Tibial nerve (tissue), 4 donors: Measurements from ENCODE around the gene FRMD4A. TPM values are rescaled to one million over a fixed set of nuclear protein-coding genes. Genes with fewer than 3 reads are reported as not detected.
"Not testable (repeated sequence)": the region's sequence is repeated elsewhere in the genome, so short reads cannot be mapped to it uniquely, and the experiment has no call there.

Experiments
- DNase-seq, 2 donors: peaks; one replicate each; pipeline ENCODE4 v3.0.0-alpha.2; 2019; ENCODE audit warnings: low spot score in 2 of 2
- H3K27ac ChIP-seq, 4 donors: fragments of 200-600 bp; sonication (generic) in 3 of 4; one replicate each; pipeline ENCODE4 v1.5.1; 2017 to 2019; ENCODE audit warnings: mild to moderate bottlenecking in 1 of 4
- H3K27me3 ChIP-seq, 2 donors: fragments of 200-600 bp; sonication (generic) in 1 of 2; one replicate each; pipeline versions ENCODE4 v1.5.1 to v1.6.0; 2017 to 2019
- H3K36me3 ChIP-seq, 3 donors: fragments of 200-600 bp; sonication (generic); one replicate each; pipeline ENCODE4 v1.5.1; 2018 to 2019
- H3K4me1 ChIP-seq, 4 donors: fragments of 200-600 bp; sonication (generic) in 3 of 4; one replicate each; pipeline ENCODE4 v1.5.1; 2017 to 2019
- H3K4me3 ChIP-seq, 4 donors: fragments of 200-600 bp; sonication (generic) in 3 of 4; one replicate each; pipeline ENCODE4 v1.5.1; 2017 to 2019; ENCODE audit warnings: mild to moderate bottlenecking in 1 of 4, moderate library complexity in 1 of 4
- H3K9me3 ChIP-seq, 4 donors: fragments of 200-600 bp; sonication (generic) in 3 of 4; one replicate each; pipeline ENCODE4 v1.5.1; 2017 to 2019
- CTCF ChIP-seq, 5 experiments: fragments of 200-600 bp in 3 of 5; fragments of 450-650 bp in 2 of 5; sonication (generic) in 3 of 5; IDR thresholded peaks; one replicate each; pipeline ENCODE4 v1.5.1; 2016 to 2019; ENCODE audit warnings: antibody characterized with exemption in 5 of 5, mild to moderate bottlenecking in 3 of 5, moderate library complexity in 2 of 5
- EP300 ChIP-seq, 2 donors: sonication (generic); formaldehyde crosslinking; IDR thresholded peaks; one replicate each; pipeline ENCODE4 v1.6.1; 2017; ENCODE audit warnings: antibody characterized with exemption in 2 of 2, mild to moderate bottlenecking in 1 of 2
- POLR2A ChIP-seq, 2 donors: fragments of 450-650 bp; IDR thresholded peaks; one replicate each; pipeline ENCODE4 v1.6.1; 2017; ENCODE audit warnings: antibody characterized with exemption in 2 of 2, mild to moderate bottlenecking in 2 of 2, moderate library complexity in 2 of 2
- WGBS, 2 donors: methylation state at CpG; one replicate each; pipeline ENCODE4 v1.1.5; 2018; 5-methylcytosine and 5-hydroxymethylcytosine counted together
- total RNA-seq, 4 donors: library from RNA; depleted of rRNA; stranded (reverse); fragments of >200 nt; gene quantifications; one replicate each; pipeline ENCODE4 v1.1.0, GENCODE V29; 2016

The FRMD4A gene
- total RNA-seq, 4 donors from 2014 or later, result 39.8 to 89.7 (median 53.9) TPM

GRCh38 chr10:13871011-13871410, 459.7 kb downstream of the FRMD4A start:
- H3K36me3 ChIP-seq, result peaks cover 0 to 11% (median 0%) of the 10 kb centered on the region in 3 donors
- WGBS, 2 donors, result 71 to 82% methylated on average over 9 of the region's 9 CpGs
- DNase-seq, result no peak
- H3K27me3 ChIP-seq, result no peaks in the 10 kb centered on the region
- H3K4me1 ChIP-seq, result peaks cover 0 to 48% (median 17%) of the 10 kb centered on the region in 4 donors
- no peak for TF ChIP-seq CTCF (IDR thresholded peaks at IDR 0.05)
- TF ChIP-seq EP300 (IDR thresholded peaks at IDR 0.05), result no peak
- no peak overlapping the region for H3K4me3 ChIP-seq
- H3K9me3 ChIP-seq, result no peaks in the 10 kb centered on the region
- H3K27ac ChIP-seq, result peak overlapping the region in 2 of 4 donors; percentile 67 to 73

- WGBS, 2 donors, result 96 to 97% methylated on average over 12 of the region's 12 CpGs
- TF ChIP-seq POLR2A (IDR thresholded peaks at IDR 0.05), result no peak
- TF ChIP-seq CTCF (IDR thresholded peaks at IDR 0.05), result no peak
- no peak for TF ChIP-seq EP300 (IDR thresholded peaks at IDR 0.05)
- H3K36me3 ChIP-seq, result peaks cover 0 to 11% (median 0%) of the 10 kb centered on the region in 3 donors
- DNase-seq, result no peak
- no peak overlapping the region for H3K27ac ChIP-seq
- peaks cover 0 to 40% (median 16%) of the 10 kb centered on the region in 4 donors for H3K4me1 ChIP-seq
- no peaks in the 10 kb centered on the region for H3K27me3 ChIP-seq
- H3K4me3 ChIP-seq, result no peak overlapping the region
- no peaks in the 10 kb centered on the region for H3K9me3 ChIP-seq
These were observed 461.4 kb downstream of the FRMD4A start for GRCh38 chr10:13869295-13869664.

GRCh38 chr10:13868528-13869294, 462.0 kb downstream of the FRMD4A start:
- TF ChIP-seq EP300 (IDR thresholded peaks at IDR 0.05) (no peak), POLR2A (IDR thresholded peaks at IDR 0.05) (no peak), CTCF (IDR thresholded peaks at IDR 0.05) (no peak)
- DNase-seq, result no peak

GRCh38 chr10:13867822-13868221, 462.9 kb downstream of the FRMD4A start:
- H3K36me3 ChIP-seq, result peaks cover 0 to 11% (median 0%) of the 10 kb centered on the region in 3 donors
- no peak overlapping the region for H3K27ac ChIP-seq
- DNase-seq, result no peak
- 94 to 97% methylated on average over 1 of the region's 1 CpG for WGBS, 2 donors
- no peak overlapping the region for H3K4me3 ChIP-seq
- H3K27me3 ChIP-seq, result no peaks in the 10 kb centered on the region
- no peak for TF ChIP-seq CTCF (IDR thresholded peaks at IDR 0.05)
- no peak for TF ChIP-seq EP300 (IDR thresholded peaks at IDR 0.05)
- TF ChIP-seq POLR2A (IDR thresholded peaks at IDR 0.05), result no peak
- peaks cover 0 to 40% (median 13%) of the 10 kb centered on the region in 4 donors for H3K4me1 ChIP-seq
- no peaks in the 10 kb centered on the region for H3K9me3 ChIP-seq

More at GRCh38 chr10:13868528-13869294, 462.0 kb downstream of the FRMD4A start:
- 86 to 88% methylated on average over 18 of the region's 18 CpGs for WGBS, 2 donors
- Histone ChIP-seq H3K9me3 (no peaks in the 10 kb centered on the region), H3K27me3 (no peaks in the 10 kb centered on the region), H3K4me3 (no peak overlapping the region), H3K4me1 (peaks cover 0 to 36% (median 13%) of the 10 kb centered on the region in 4 donors), H3K36me3 (peaks cover 0 to 11% (median 0%) of the 10 kb centered on the region in 3 donors), H3K27ac (no peak overlapping the region)

GRCh38 chr10:13865758-13866491, 464.8 kb downstream of the FRMD4A start:
- no peak for TF ChIP-seq POLR2A (IDR thresholded peaks at IDR 0.05)
- TF ChIP-seq EP300 (IDR thresholded peaks at IDR 0.05), result peak in 1 of 2 donors; percentile 43
- no peak for TF ChIP-seq CTCF (IDR thresholded peaks at IDR 0.05)
- WGBS, 2 donors, result 38 to 51% methylated on average over 12 of the region's 12 CpGs
- peak overlapping the region in 2 of 4 donors; percentile 44 to 51 for H3K27ac ChIP-seq
- no peaks in the 10 kb centered on the region for H3K27me3 ChIP-seq
- H3K4me3 ChIP-seq, result no peak overlapping the region
- H3K9me3 ChIP-seq, result no peaks in the 10 kb centered on the region
- peaks cover 0 to 10% (median 0%) of the 10 kb centered on the region in 3 donors for H3K36me3 ChIP-seq
- no peak for DNase-seq
- H3K4me1 ChIP-seq, result peaks cover 0 to 31% (median 11%) of the 10 kb centered on the region in 4 donors

- H3K4me1 ChIP-seq, result peaks cover 0 to 35% (median 11%) of the 10 kb centered on the region in 4 donors
- H3K4me3 ChIP-seq, DNase-seq, H3K36me3 ChIP-seq, H3K27me3 ChIP-seq, H3K9me3 ChIP-seq: not testable (repeated sequence)
- peak overlapping the region in 1 of 4 donors; percentile 51 for H3K27ac ChIP-seq
- WGBS, 2 donors, result 96 to 98% methylated on average over 4 of the region's 4 CpGs
These were observed 465.5 kb downstream of the FRMD4A start for GRCh38 chr10:13865220-13865619.
